Adrenal gland (tissue), 5 donors: ENCODE measurements around the gene CCL7.

Experiments used
- CTCF ChIP-seq, 6 experiments: fragments of 450-650 bp in 4 of 6; fragments of 200-600 bp in 2 of 6; sonication (generic) in 1 of 6; IDR thresholded peaks; 1 replicate in 5 of 6; 2 replicates in 1 of 6; pipeline versions ENCODE4 v1.5.1 to v1.8.0; 2016 to 2021; ENCODE audit warnings: antibody characterized with exemption in 6 of 6, mild to moderate bottlenecking in 2 of 6, moderate library complexity in 1 of 6
- POLR2A ChIP-seq, 2 donors: fragments of 450-650 bp; IDR thresholded peaks; one replicate each; pipeline ENCODE4 v1.6.1; 2017; ENCODE audit warnings: antibody characterized with exemption in 2 of 2, mild to moderate bottlenecking in 2 of 2, moderate library complexity in 1 of 2
- donor health status: DM: no; HTN: no; CAD: no.

GRCh38 chr17:34303606-34304005 lies 33.6 kb downstream of the CCL7 start:
- TF ChIP-seq CTCF (IDR thresholded peaks at IDR 0.05) (no peak), POLR2A (IDR thresholded peaks at IDR 0.05) (no peak)
